ENCODE results near the gene PTGER2. TPM values are rescaled to one million over a fixed set of nuclear protein-coding genes. Genes with fewer than 3 reads are reported as not detected.

The PTGER2 gene
- total RNA-seq = under 0.01 and 0.06 TPM in 2 replicates

GRCh38 chr14:52313903-52314594 lies at the start of gene PTGER2:
Gene PTGER2, plus strand, starts transcription at chr14:52314312. Its CDS starts 237 bp downstream, at chr14:52314549.

GRCh38 chr14:52267501-52268278 lies 46.4 kb upstream of the PTGER2 start, which contains the start of gene PTGDR:
Gene PTGDR, plus strand, starts transcription at chr14:52267698. Its CDS starts 117 bp downstream, at chr14:52267815.

Other genes with a start within 250 kb of the PTGER2 start
- gene NID2, start 245.3 kb upstream of the PTGER2 start, total RNA-seq = 16.4 and 23.5 TPM in 2 replicates
- gene PTGDR, start 46.6 kb upstream of the PTGER2 start, total RNA-seq = not detected in 2 replicates
- gene TXNDC16, start 238.2 kb downstream of the PTGER2 start, total RNA-seq = 2.8 and 3.5 TPM in 2 replicates
- 0.65 and 3.6 TPM in 2 replicates for gene GPR137C, start 238.5 kb downstream of the PTGER2 start, total RNA-seq